ENCODE results near the gene BAZ2B. TPM values are rescaled to one million over a fixed set of nuclear protein-coding genes. Genes with fewer than 3 reads are reported as not detected.

The BAZ2B gene
- polyA plus RNA-seq, 1 of the 3 experiments (the other 2 are of a cell fraction) = 10.2 TPM

GRCh38 chr2:159286709-159287441 lies 329.5 kb downstream of the BAZ2B start:
- peaks cover 9 to 13% of the 10 kb centered on the region in 2 experiments; a peak in 3 of 4 replicates for H3K4me1 ChIP-seq (ENCODE audit: control insufficient read depth in 1 of 2, insufficient read depth in 2 of 2, low read depth in 1 of 2, low read length in 1 of 2)
- H3K4me2 ChIP-seq = peak overlapping the region; percentile 86
- peak overlapping the region; percentile 92 for H2AFZ ChIP-seq (ENCODE audit: low read depth)
- H3K27me3 ChIP-seq (ENCODE audit: insufficient read depth) = no peaks in the 10 kb centered on the region
- no peaks in the 10 kb centered on the region for H3K9me2 ChIP-seq
- ChIA-PET CTCF (interaction anchor here (1.4 to 1.7 kb wide), 2 partner anchors 156 to 425 kb away, joined by 4 to 5 read pairs; partner anchors contain the start of gene MARCHF7), POLR2A (interaction anchor here (0.6 kb wide), 1 partner anchor 385 kb away, joined by 3 read pairs; no protein-coding TSS in a partner anchor)
- H3K36me3 ChIP-seq (replicated peaks in 1 of 2; ENCODE audit: control insufficient read depth in 1 of 2, insufficient read depth in 2 of 2, low read length in 1 of 2) = peaks cover 0 to 4% of the 10 kb centered on the region in 2 experiments
- peaks cover 27% of the 10 kb centered on the region for H3K79me2 ChIP-seq (ENCODE audit: insufficient read depth)
- 9% methylated on average over 18 of the region's 50 CpGs for WGBS (ENCODE audit: low lambda C conversion rate)
- peak overlapping the region; percentile 76 to 89 for H3K4me3 ChIP-seq (ENCODE audit: low read depth in 2 of 2, low read length in 1 of 2)
- TF ChIP-seq NRF1 (IDR thresholded peaks at IDR 0.05; ENCODE audit: low read depth, low read length) = peak; percentile 80
- TF ChIP-seq YY1 (IDR thresholded peaks at IDR 0.05; ENCODE audit: low read depth) = no peak; the same call in 1 of the 2 replicates
- TF ChIP-seq REST (IDR thresholded peaks at IDR 0.05; ENCODE audit: low read depth, low read length) = 0 out of 2 replicates have a peak, but pooled peaks have one; percentile 5
- peak; percentile 6; the same call in 1 of the 2 replicates for TF ChIP-seq SIN3A (IDR thresholded peaks at IDR 0.05; ENCODE audit: borderline replicate concordance, low read depth, low read length)
- peak; percentile 79; the same call in 1 of the 2 replicates for TF ChIP-seq TAF1 (IDR thresholded peaks at IDR 0.05; ENCODE audit: borderline replicate concordance, low read depth, low read length)
- peak; percentile 80; the same call in 1 of the 2 replicates for TF ChIP-seq MXI1 (IDR thresholded peaks at IDR 0.05; ENCODE audit: low read depth, low read length)
- no peak for TF ChIP-seq NFIC (IDR thresholded peaks at IDR 0.05; ENCODE audit: borderline replicate concordance)
- TF ChIP-seq POLR2AphosphoS5 (IDR thresholded peaks at IDR 0.05; ENCODE audit: low read depth, low read length) = peak; percentile 98
- no peaks in the 10 kb centered on the region; the same call in 1 of the 2 replicates for H4K20me1 ChIP-seq (ENCODE audit: insufficient read depth)
- H3K27ac ChIP-seq (ENCODE audit: low read depth in 2 of 2, low read length in 1 of 2) = peak overlapping the region; percentile 72 to 93
- DNase-seq = peak; percentile 99
- H3F3A ChIP-seq (replicated peaks; ENCODE audit: insufficient read depth) = peaks cover 7% of the 10 kb centered on the region
- peak overlapping the region; percentile 82 for H3K9ac ChIP-seq
- H3K9me3 ChIP-seq = no peaks in the 10 kb centered on the region

GRCh38 chr2:159285929-159286708 lies 330.2 kb downstream of the BAZ2B start, which contains the start of gene WDSUB1:
Gene WDSUB1, minus strand, starts transcription at chr2:159286703. Its CDS starts 3,634 bp downstream, at chr2:159283069.
- no peaks in the 10 kb centered on the region for H3K9me3 ChIP-seq
- H3F3A ChIP-seq (replicated peaks; ENCODE audit: insufficient read depth) = peaks cover 7% of the 10 kb centered on the region
- 10% methylated on average over 18 of the region's 64 CpGs for WGBS (ENCODE audit: low lambda C conversion rate)
- peak within 1 kb of the TSS; percentile 76 to 89 for H3K4me3 ChIP-seq (ENCODE audit: low read depth in 2 of 2, low read length in 1 of 2)
- no peaks in the 10 kb centered on the region; the same call in 1 of the 2 replicates for H4K20me1 ChIP-seq (ENCODE audit: insufficient read depth)
- H3K4me1 ChIP-seq (ENCODE audit: control insufficient read depth in 1 of 2, insufficient read depth in 2 of 2, low read depth in 1 of 2, low read length in 1 of 2) = peaks cover 6 to 13% of the 10 kb centered on the region in 2 experiments; a peak in 3 of 4 replicates
- H3K9ac ChIP-seq = peak within 1 kb of the TSS; percentile 82
- H2AFZ ChIP-seq (ENCODE audit: low read depth) = peak within 1 kb of the TSS; percentile 98
- H3K27ac ChIP-seq (ENCODE audit: low read depth in 2 of 2, low read length in 1 of 2) = peak within 1 kb of the TSS; percentile 72 to 93
- POLR2A ChIA-PET = interaction anchor here (0.6 to 0.9 kb wide), 2 partner anchors 384 to 494 kb away, joined by 3 read pairs; no protein-coding TSS in a partner anchor
- CTCF ChIA-PET = interaction anchor here (1.4 to 1.7 kb wide), 2 partner anchors 155 to 426 kb away, joined by 4 to 5 read pairs; partner anchors contain the start of gene MARCHF7
- H3K9me2 ChIP-seq = no peaks in the 10 kb centered on the region
- H3K79me2 ChIP-seq (ENCODE audit: insufficient read depth) = peaks cover 32% of the 10 kb centered on the region
- peak; percentile 64 for DNase-seq
- peaks cover 2 to 8% of the 10 kb centered on the region in 2 experiments for H3K36me3 ChIP-seq (replicated peaks in 1 of 2; ENCODE audit: control insufficient read depth in 1 of 2, insufficient read depth in 2 of 2, low read length in 1 of 2)
- H3K27me3 ChIP-seq (ENCODE audit: insufficient read depth) = no peaks in the 10 kb centered on the region
- H3K4me2 ChIP-seq = peak within 1 kb of the TSS; percentile 86
- TF ChIP-seq USF1 (IDR thresholded peaks at IDR 0.05; ENCODE audit: borderline replicate concordance, low read depth) (peak; percentile 83), MAX (IDR thresholded peaks at IDR 0.05; ENCODE audit: low read depth) (peak; percentile 60; the same call in 1 of the 2 replicates), EZH2phosphoT487 (IDR thresholded peaks at IDR 0.05; ENCODE audit: borderline replicate concordance, low read depth) (no peak), SIN3A (IDR thresholded peaks at IDR 0.05; ENCODE audit: borderline replicate concordance, low read depth, low read length) (peak; percentile 65; the same call in 1 of the 2 replicates), GATA2 (CRISPR knock-in tag; IDR thresholded peaks at IDR 0.05) (no peak), MXI1 (IDR thresholded peaks at IDR 0.05; ENCODE audit: low read depth, low read length) (no peak; the same call in 1 of the 2 replicates), USF2 (IDR thresholded peaks at IDR 0.05; ENCODE audit: borderline replicate concordance, low read depth, low read length) (0 out of 2 replicates have a peak, but pooled peaks have one; percentile 27)
